ENCODE measurements around the gene ONECUT2. TPM values are rescaled to one million over a fixed set of nuclear protein-coding genes. Genes with fewer than 3 reads are reported as not detected.

Gene ONECUT2
- total RNA-seq, 3 donors from 2014 or later (not counting 1 experiment from before 2014, with no cell fraction given): not detected

DNA sequence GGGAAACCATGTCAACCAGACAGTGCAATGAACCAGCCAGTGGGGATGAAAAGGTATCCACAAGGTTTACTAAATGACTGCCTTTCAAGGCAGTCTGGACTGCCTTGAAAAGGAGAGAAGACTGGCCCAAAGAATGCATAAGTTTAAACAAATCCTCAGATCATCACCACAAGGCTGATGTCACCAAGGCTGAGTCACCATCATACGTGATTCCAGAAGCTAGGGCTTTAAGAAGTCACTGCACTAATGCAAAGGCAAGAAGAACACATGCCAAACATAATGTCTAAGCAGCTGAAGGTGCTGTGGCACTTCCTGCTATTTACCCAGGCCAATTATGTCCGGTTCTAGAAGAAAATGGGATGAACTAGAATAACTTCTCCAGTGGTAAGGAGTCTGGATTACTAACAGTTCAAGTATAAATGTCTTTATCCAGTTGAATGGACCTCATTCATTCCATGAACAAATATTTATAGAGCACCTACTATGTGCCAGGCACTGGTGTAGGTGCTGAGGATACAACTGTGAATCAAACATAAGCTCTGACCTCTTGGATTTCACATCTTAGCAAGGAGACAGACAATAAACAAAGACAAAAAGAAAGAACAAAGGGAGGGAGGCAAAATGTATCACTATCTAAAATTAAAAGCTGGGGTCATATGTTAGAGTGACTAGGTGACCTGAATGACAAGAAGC, 37.6 kb upstream of the ONECUT2 start:
- ATAC-seq (no peak), DNase-seq (no peak)
- no peaks in the 10 kb centered on the region for H3K9me3 ChIP-seq (ENCODE audit: control insufficient read depth, insufficient read depth, low read length)
- Mint-ChIP-seq H3K4me3 (no peak overlapping the region), H3K27me3 (ENCODE audit: low read depth in 2 of 2) (peaks cover 0 to 2% of the 10 kb centered on the region in 2 donors), H3K9me3 (peaks cover 6 to 10% of the 10 kb centered on the region in 2 donors), H3K36me3 (no peaks in the 10 kb centered on the region), H3K4me1 (no peaks in the 10 kb centered on the region), H3K27ac (no peak overlapping the region)
- intact Hi-C loops (cut with micrococcal nuclease): no loop called here
- TF ChIP-seq, protein P1, sequence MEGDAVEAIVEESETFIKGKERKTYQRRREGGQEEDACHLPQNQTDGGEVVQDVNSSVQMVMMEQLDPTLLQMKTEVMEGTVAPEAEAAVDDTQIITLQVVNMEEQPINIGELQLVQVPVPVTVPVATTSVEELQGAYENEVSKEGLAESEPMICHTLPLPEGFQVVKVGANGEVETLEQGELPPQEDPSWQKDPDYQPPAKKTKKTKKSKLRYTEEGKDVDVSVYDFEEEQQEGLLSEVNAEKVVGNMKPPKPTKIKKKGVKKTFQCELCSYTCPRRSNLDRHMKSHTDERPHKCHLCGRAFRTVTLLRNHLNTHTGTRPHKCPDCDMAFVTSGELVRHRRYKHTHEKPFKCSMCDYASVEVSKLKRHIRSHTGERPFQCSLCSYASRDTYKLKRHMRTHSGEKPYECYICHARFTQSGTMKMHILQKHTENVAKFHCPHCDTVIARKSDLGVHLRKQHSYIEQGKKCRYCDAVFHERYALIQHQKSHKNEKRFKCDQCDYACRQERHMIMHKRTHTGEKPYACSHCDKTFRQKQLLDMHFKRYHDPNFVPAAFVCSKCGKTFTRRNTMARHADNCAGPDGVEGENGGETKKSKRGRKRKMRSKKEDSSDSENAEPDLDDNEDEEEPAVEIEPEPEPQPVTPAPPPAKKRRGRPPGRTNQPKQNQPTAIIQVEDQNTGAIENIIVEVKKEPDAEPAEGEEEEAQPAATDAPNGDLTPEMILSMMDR (IDR thresholded peaks at IDR 0.05): no peak
- no peaks in the 10 kb centered on the region for H3K27me3 ChIP-seq (ENCODE audit: control insufficient read depth, insufficient read depth, low read length)
- H3K4me1 ChIP-seq (ENCODE audit: control insufficient read depth, insufficient read depth, low read length): no peaks in the 10 kb centered on the region
- H3K4me3 ChIP-seq (ENCODE audit: low read length): no peak overlapping the region
- 87% methylated on average over 2 of the region's 2 CpGs for WGBS (ENCODE audit: insufficient coverage)
- no peaks in the 10 kb centered on the region for H3K36me3 ChIP-seq (ENCODE audit: control insufficient read depth, insufficient read depth, low read length)
- no peak overlapping the region for H3K27ac ChIP-seq (ENCODE audit: low read length)

DNA sequence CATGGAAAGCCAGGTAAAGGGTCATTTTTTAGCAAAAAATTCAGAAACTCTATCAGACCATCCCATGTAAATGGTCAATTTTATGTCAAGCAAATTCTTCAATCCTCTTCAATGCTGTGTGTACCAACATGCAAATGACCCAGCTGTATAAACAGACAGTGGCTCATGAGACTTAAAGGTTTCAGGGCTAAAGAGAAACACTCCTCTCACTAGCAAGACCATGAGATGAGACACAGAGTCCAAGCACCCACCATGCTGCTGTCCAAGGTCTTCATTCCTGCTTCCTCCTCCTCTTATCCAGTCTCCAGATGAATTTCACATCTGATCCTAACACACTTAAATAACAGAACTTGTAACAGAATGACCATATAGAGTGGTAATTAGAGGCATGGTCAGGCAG, 30.8 kb upstream of the ONECUT2 start:
- H3K36me3 ChIP-seq (ENCODE audit: control insufficient read depth, insufficient read depth, low read length): no peaks in the 10 kb centered on the region
- DNase-seq (no peak), ATAC-seq (no peak)
- H3K4me3 ChIP-seq (ENCODE audit: low read length): no peak overlapping the region
- H3K4me3 Mint-ChIP-seq: no peak overlapping the region
- H3K27ac ChIP-seq (ENCODE audit: low read length): no peak overlapping the region
- H3K9me3 ChIP-seq (ENCODE audit: control insufficient read depth, insufficient read depth, low read length): no peaks in the 10 kb centered on the region
- peaks cover 0 to 6% of the 10 kb centered on the region in 2 donors for H3K27me3 Mint-ChIP-seq (ENCODE audit: low read depth in 2 of 2)
- H3K4me1 Mint-ChIP-seq: no peaks in the 10 kb centered on the region
- no peaks in the 10 kb centered on the region for H3K27me3 ChIP-seq (ENCODE audit: control insufficient read depth, insufficient read depth, low read length)
- H3K27ac Mint-ChIP-seq: no peak overlapping the region
- TF ChIP-seq, protein P1 (IDR thresholded peaks at IDR 0.05): no peak
- no peaks in the 10 kb centered on the region for H3K4me1 ChIP-seq (ENCODE audit: control insufficient read depth, insufficient read depth, low read length)
- H3K36me3 Mint-ChIP-seq: no peaks in the 10 kb centered on the region
- intact Hi-C loops (cut with micrococcal nuclease): no loop called here
- no peaks in the 10 kb centered on the region for H3K9me3 Mint-ChIP-seq

DNA sequence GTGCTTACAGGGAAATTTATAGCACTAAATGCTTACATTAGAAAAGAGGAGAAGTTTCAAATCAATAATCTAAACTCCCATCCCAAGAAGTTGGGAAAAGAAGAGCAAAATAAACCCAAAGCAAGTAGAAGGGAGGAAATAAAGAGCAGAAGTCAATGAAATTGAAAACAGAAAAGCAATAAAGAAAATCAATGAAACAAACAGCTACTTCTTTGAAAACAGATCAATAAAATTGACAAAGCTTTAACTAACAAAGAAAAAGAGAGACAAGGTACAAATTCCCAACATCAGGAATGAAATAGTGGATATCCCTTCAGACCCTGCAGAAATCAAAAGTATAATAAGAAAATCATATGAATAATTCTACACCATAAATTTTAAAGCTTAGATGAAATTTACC, 25.5 kb upstream of the ONECUT2 start:
- H3K36me3 Mint-ChIP-seq: no peaks in the 10 kb centered on the region
- ATAC-seq (no peak), DNase-seq (no peak)
- intact Hi-C loops (cut with micrococcal nuclease): no loop called here
- Histone ChIP-seq H3K4me3 (ENCODE audit: low read length) (no peak overlapping the region), H3K27ac (ENCODE audit: low read length) (no peak overlapping the region), H3K4me1 (ENCODE audit: control insufficient read depth, insufficient read depth, low read length) (no peaks in the 10 kb centered on the region), H3K27me3 (ENCODE audit: control insufficient read depth, insufficient read depth, low read length) (no peaks in the 10 kb centered on the region), H3K9me3 (ENCODE audit: control insufficient read depth, insufficient read depth, low read length) (no peaks in the 10 kb centered on the region), H3K36me3 (ENCODE audit: control insufficient read depth, insufficient read depth, low read length) (no peaks in the 10 kb centered on the region)
- H3K9me3 Mint-ChIP-seq: peaks cover 1 to 3% of the 10 kb centered on the region in 2 donors
- H3K27ac Mint-ChIP-seq: no peak overlapping the region
- H3K4me3 Mint-ChIP-seq: no peak overlapping the region
- peaks cover 8 to 18% of the 10 kb centered on the region in 2 donors for H3K27me3 Mint-ChIP-seq (ENCODE audit: low read depth in 2 of 2)
- H3K4me1 Mint-ChIP-seq: no peaks in the 10 kb centered on the region
- TF ChIP-seq, protein P1 (IDR thresholded peaks at IDR 0.05): no peak

DNA sequence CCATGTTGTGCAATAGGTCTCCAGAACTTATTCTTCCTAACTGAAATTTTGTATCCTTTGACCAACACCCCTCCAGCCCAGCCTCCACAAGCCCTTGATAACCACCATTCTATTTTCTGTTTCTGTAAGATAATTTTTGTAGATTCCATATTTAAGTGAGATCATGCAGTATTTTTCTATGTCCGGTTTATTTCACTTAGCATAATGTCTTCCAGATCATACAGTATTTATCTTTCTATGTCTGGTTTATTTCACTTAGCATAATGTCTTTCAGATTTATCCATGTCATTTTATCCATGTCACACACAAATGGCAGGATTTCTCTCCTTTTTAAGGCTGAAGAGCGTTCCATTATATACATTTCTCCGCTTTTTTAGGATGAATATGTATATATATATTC, 24.4 kb upstream of the ONECUT2 start:
- no peak overlapping the region for H3K27ac ChIP-seq (ENCODE audit: low read length)
- Mint-ChIP-seq H3K27me3 (ENCODE audit: low read depth in 2 of 2) (peaks cover 10 to 20% of the 10 kb centered on the region in 2 donors), H3K4me3 (no peak overlapping the region), H3K9me3 (peaks cover 3 to 5% of the 10 kb centered on the region in 2 donors), H3K4me1 (no peaks in the 10 kb centered on the region), H3K36me3 (no peaks in the 10 kb centered on the region), H3K27ac (no peak overlapping the region)
- DNase-seq (no peak), ATAC-seq (no peak)
- intact Hi-C loops (cut with micrococcal nuclease): no loop called here
- no peak overlapping the region for H3K4me3 ChIP-seq (ENCODE audit: low read length)
- no peaks in the 10 kb centered on the region for H3K27me3 ChIP-seq (ENCODE audit: control insufficient read depth, insufficient read depth, low read length)
- no CpG with 5 or more reads among the region's 3 CpGs for WGBS (ENCODE audit: insufficient coverage)
- TF ChIP-seq, protein P1 (IDR thresholded peaks at IDR 0.05): no peak
- no peaks in the 10 kb centered on the region for H3K4me1 ChIP-seq (ENCODE audit: control insufficient read depth, insufficient read depth, low read length)
- no peaks in the 10 kb centered on the region for H3K9me3 ChIP-seq (ENCODE audit: control insufficient read depth, insufficient read depth, low read length)
- no peaks in the 10 kb centered on the region for H3K36me3 ChIP-seq (ENCODE audit: control insufficient read depth, insufficient read depth, low read length)

Measured in natural killer cell (primary cell).